Ovary (tissue), 3 donors: ENCODE results near the gene ZBTB48.

Experiments
- POLR2A ChIP-seq: fragments of 450-650 bp; IDR thresholded peaks from one replicate; pipeline ENCODE4 v1.6.1; 2017; ENCODE audit warnings: antibody characterized with exemption, mild to moderate bottlenecking, moderate library complexity
- TF ChIP-seq, protein P1 (sequence below), 3 donors: fragments of 450-650 bp in 2 of 3; fragments of 200-600 bp in 1 of 3; IDR thresholded peaks; one replicate each; pipeline versions ENCODE4 v1.5.1 to v1.8.0; 2016 to 2022; ENCODE audit warnings: antibody characterized with exemption in 3 of 3, mild to moderate bottlenecking in 1 of 3
- donor health status: DM: no; HTN: no; CAD: no.

DNA sequence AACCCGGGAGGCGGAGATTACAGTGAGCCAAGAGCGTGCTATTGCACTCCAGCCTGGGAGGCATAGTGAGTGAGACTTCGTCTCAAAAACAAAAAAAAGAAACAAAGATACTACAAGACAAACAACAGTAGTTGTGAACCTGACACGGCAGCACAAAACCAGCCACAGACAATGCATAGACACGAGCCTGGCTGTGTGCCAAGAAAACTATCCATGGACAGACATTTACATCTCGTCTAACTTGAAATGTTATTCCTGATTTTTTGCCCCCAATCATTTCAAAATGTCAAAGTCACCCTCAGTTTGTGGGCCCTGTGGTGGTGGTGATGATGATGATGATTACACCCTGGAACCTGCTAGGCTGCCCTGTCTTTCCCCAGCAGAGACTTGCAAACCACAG lies 16.6 kb downstream of the ZBTB48 start:
- TF ChIP-seq, protein P1, sequence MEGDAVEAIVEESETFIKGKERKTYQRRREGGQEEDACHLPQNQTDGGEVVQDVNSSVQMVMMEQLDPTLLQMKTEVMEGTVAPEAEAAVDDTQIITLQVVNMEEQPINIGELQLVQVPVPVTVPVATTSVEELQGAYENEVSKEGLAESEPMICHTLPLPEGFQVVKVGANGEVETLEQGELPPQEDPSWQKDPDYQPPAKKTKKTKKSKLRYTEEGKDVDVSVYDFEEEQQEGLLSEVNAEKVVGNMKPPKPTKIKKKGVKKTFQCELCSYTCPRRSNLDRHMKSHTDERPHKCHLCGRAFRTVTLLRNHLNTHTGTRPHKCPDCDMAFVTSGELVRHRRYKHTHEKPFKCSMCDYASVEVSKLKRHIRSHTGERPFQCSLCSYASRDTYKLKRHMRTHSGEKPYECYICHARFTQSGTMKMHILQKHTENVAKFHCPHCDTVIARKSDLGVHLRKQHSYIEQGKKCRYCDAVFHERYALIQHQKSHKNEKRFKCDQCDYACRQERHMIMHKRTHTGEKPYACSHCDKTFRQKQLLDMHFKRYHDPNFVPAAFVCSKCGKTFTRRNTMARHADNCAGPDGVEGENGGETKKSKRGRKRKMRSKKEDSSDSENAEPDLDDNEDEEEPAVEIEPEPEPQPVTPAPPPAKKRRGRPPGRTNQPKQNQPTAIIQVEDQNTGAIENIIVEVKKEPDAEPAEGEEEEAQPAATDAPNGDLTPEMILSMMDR (IDR thresholded peaks at IDR 0.05), result no peak
- TF ChIP-seq POLR2A, result no peak
